ENCODE measurements around the gene GASK1A. TPM values are rescaled to one million over a fixed set of nuclear protein-coding genes. Genes with fewer than 3 reads are reported as not detected.

The GASK1A gene
- total RNA-seq, 1 donor from 2014 or later: 1.6 TPM

GRCh38 chr3:43055806-43056770, 77.0 kb downstream of the GASK1A start:
- DNase-seq: no peak

GRCh38 chr3:43059456-43059855, 80.3 kb downstream of the GASK1A start:
- TF ChIP-seq CTCF (IDR thresholded peaks at IDR 0.05; ENCODE audit: borderline replicate concordance): no peak
- Histone ChIP-seq H3K9me3 (replicated peaks) (peaks cover 23% of the 10 kb centered on the region), H3K36me3 (no peaks in the 10 kb centered on the region), H3K27ac (replicated peaks) (no peak overlapping the region), H3K4me3 (no peak overlapping the region), H3K4me1 (no peaks in the 10 kb centered on the region), H3K27me3 (ENCODE audit: low read depth) (no peaks in the 10 kb centered on the region)
- no peak for DNase-seq
- intact Hi-C loops (cut with micrococcal nuclease): no loop called here

More at GRCh38 chr3:43055806-43056770, 77.0 kb downstream of the GASK1A start:
- peaks cover 32% of the 10 kb centered on the region for H3K9me3 ChIP-seq (replicated peaks)
- no peaks in the 10 kb centered on the region for H3K4me1 ChIP-seq
- no peak overlapping the region for H3K27ac ChIP-seq (replicated peaks)
- TF ChIP-seq CTCF (IDR thresholded peaks at IDR 0.05; ENCODE audit: borderline replicate concordance): no peak
- H3K4me3 ChIP-seq: no peak overlapping the region
- intact Hi-C loops (cut with micrococcal nuclease): no loop called here
- H3K27me3 ChIP-seq (ENCODE audit: low read depth): no peaks in the 10 kb centered on the region
- no peaks in the 10 kb centered on the region for H3K36me3 ChIP-seq

GRCh38 chr3:43061101-43061895, 82.2 kb downstream of the GASK1A start:
- Histone ChIP-seq H3K9me3 (replicated peaks) (peaks cover 23% of the 10 kb centered on the region), H3K36me3 (no peaks in the 10 kb centered on the region), H3K4me3 (no peak overlapping the region), H3K4me1 (no peaks in the 10 kb centered on the region), H3K27me3 (ENCODE audit: low read depth) (no peaks in the 10 kb centered on the region), H3K27ac (replicated peaks) (no peak overlapping the region)
- intact Hi-C loops (cut with micrococcal nuclease): no loop called here
- no peak for DNase-seq
- no peak for TF ChIP-seq CTCF (IDR thresholded peaks at IDR 0.05; ENCODE audit: borderline replicate concordance)

GRCh38 chr3:43062040-43062563, 83.0 kb downstream of the GASK1A start:
- Histone ChIP-seq H3K27ac (replicated peaks) (no peak overlapping the region), H3K4me1 (no peaks in the 10 kb centered on the region), H3K36me3 (no peaks in the 10 kb centered on the region), H3K9me3 (replicated peaks) (peaks cover 23% of the 10 kb centered on the region), H3K27me3 (ENCODE audit: low read depth) (no peaks in the 10 kb centered on the region), H3K4me3 (no peak overlapping the region)
- intact Hi-C loops (cut with micrococcal nuclease): no loop called here
- DNase-seq: no peak
- TF ChIP-seq CTCF (IDR thresholded peaks at IDR 0.05; ENCODE audit: borderline replicate concordance): no peak

GRCh38 chr3:43062564-43063040, 83.5 kb downstream of the GASK1A start:
- Histone ChIP-seq H3K27me3 (ENCODE audit: low read depth) (no peaks in the 10 kb centered on the region), H3K9me3 (replicated peaks) (peaks cover 23% of the 10 kb centered on the region), H3K4me3 (no peak overlapping the region), H3K4me1 (no peaks in the 10 kb centered on the region), H3K27ac (replicated peaks) (no peak overlapping the region), H3K36me3 (no peaks in the 10 kb centered on the region)
- TF ChIP-seq CTCF (IDR thresholded peaks at IDR 0.05; ENCODE audit: borderline replicate concordance): no peak
- intact Hi-C loops (cut with micrococcal nuclease): no loop called here
- DNase-seq: no peak

Measured in left ventricle myocardium inferior (tissue), 1 donor.